ENCODE results near the gene GSTT2B. TPM values are rescaled to one million over a fixed set of nuclear protein-coding genes. Genes with fewer than 3 reads are reported as not detected.
"Not testable (repeated sequence)": the region's sequence is repeated elsewhere in the genome, so short reads cannot be mapped to it uniquely, and the experiment has no call there.

The GSTT2B gene
- 1.2 TPM in 2 replicates for total RNA-seq (2014; rRNA removed; shearing (Covaris generic))
- polyA plus RNA-seq (2015; cell fraction: cytosol; rRNA removed), result 0.81 and 3.0 TPM in 2 replicates
- polyA plus RNA-seq (2015; cell fraction: nucleus; rRNA removed), result 11.3 and 16.6 TPM in 2 replicates

- DNase-seq (ENCODE audit: low read depth, low spot score); in situ Hi-C loops (cut with HindIII; ENCODE audit: low pct_unique_long_range_greater_than_20kb, low sequenced_read_pairs): not testable (repeated sequence)
Measured at GRCh38 chr22:23961084-23961771, at the start of gene GSTT2B. GSTT2B (minus strand) TSS chr22:23961195; CDS start chr22:23961131, 64 bp downstream.

DNA sequence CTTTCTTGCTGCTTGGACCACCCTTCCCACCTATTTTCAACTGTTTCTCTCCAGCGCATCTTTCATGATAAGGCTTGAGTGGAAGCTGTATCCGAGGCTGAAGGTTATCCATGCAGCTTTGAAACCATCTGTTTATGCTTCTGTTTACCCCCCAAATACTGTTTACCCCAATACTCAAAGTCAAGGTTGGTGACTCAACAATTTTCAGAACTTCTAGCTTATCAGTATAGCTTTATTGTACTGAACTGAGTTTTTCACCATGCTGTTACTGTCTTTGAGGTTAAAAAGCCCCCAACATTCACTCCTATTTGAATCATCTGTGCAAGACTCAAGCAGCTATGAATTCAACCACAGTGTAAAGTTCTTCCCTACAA is 49.0 kb upstream of the GSTT2B start:
- in situ Hi-C loops (cut with HindIII; ENCODE audit: low pct_unique_long_range_greater_than_20kb, low sequenced_read_pairs), result no loop called here
- DNase-seq (ENCODE audit: low read depth, low spot score), result no peak

DNA sequence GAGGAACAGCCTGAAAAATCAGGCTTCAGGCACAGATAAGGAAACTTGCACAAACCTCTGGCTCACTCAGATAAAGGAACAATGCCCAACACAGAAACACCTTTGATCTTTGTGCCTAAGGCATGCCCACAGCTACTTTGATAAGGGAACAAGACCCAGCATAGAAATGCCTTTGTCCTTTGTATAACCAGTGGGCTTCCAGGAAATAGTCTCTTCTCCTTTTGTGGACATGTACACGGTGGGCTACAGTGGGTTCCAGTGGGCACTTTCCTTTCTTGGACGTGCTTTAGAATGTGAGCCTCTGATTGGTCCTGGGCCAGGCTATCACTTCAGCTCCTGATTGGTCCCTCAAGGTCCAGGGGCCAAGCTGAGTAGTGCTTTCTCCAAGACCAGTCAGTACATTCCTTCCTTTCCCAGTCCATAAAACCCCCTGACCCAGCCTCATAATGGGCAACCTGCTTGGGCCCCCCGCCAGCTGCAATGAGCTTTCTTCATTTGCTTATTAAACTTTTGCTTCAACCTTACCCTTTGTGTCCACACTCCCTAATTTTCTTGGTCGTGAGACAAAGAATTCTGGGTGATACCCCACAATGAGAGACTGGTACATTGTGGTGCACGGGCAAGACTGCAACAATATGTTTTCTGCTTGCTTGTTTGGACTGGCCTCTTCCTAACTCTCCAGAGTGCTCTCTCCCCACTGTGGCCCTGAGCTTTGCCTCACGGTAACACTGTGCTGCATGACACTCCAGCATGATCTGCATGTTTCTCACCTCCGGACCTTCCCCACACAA is 48.4 kb upstream of the GSTT2B start:
- DNase-seq (ENCODE audit: low read depth, low spot score), result no peak
- in situ Hi-C loops (cut with HindIII; ENCODE audit: low pct_unique_long_range_greater_than_20kb, low sequenced_read_pairs), result no loop called here

GRCh38 chr22:24008381-24009226 is 47.6 kb upstream of the GSTT2B start:
- in situ Hi-C loops (cut with HindIII; ENCODE audit: low pct_unique_long_range_greater_than_20kb, low sequenced_read_pairs), result no loop called here
- no peak for DNase-seq (ENCODE audit: low read depth, low spot score)

DNA sequence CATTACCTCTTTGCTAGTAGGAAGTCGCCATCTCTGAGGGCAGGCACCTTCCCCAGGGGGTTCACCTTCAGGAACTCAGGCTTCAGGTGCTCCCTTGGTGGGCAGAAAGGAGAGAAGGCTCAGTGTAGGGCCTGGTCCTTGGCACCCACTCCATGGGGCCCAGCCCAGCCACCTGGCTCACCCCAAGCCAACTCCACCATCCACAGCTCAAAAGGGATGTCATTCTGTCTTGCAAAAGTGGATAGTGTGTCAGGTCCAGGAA is 47.0 kb upstream of the GSTT2B start:
- DNase-seq (ENCODE audit: low read depth, low spot score), result no peak
- in situ Hi-C loops (cut with HindIII; ENCODE audit: low pct_unique_long_range_greater_than_20kb, low sequenced_read_pairs), result no loop called here

GRCh38 chr22:24007253-24008021 is 46.4 kb upstream of the GSTT2B start:
- no peak for DNase-seq (ENCODE audit: low read depth, low spot score)
- in situ Hi-C loops (cut with HindIII; ENCODE audit: low pct_unique_long_range_greater_than_20kb, low sequenced_read_pairs), result no loop called here

DNA sequence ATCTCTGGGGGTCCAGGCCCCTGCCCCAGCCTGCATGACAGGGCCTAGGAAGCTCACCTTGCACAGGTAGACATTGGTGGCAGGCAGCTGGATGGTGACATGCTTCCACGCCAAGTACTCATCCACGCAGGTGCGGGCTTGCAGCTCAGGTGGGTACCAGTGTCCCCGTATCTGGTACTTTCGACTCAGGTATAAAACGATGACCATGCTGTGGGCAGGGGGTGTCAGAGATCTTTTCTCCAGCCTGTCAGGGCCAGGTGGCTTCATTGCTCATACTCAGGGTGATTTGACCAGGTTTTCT is 45.9 kb upstream of the GSTT2B start:
- in situ Hi-C loops (cut with HindIII; ENCODE audit: low pct_unique_long_range_greater_than_20kb, low sequenced_read_pairs), result no loop called here
- no peak for DNase-seq (ENCODE audit: low read depth, low spot score)

DNA sequence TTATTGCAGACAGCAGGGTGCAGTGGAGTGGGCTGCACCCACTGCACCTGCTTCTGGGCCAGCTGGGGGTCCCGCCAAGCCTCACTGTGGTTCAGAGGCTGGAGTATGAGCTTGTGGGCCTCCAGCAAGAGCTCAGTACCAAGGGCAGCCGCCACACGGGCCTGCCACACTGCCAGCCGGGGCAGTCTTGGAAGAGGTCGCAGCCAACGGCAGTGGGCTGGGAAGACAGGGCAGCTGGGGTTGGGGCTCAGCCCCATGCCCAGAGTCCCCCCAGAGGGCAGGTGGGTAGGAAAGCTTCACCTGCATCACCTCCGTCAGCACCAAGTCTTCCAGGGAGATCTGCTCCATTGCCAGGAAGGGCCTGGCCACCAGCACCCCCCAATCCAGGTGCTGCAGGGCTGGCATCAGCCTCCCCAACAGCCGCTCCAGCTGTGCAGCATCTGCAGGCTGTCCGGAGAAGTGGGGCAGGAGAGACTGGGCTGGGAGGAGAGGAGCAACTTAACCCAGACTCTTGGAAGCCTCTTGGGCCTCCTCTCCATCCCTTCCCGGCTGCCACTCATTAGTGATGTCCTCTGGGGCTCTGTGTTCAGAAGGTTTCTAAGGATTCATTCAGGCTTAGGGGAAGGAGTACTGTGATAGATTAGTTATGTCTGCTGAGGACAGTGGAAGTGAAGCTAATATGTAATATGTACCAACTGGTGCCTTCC is 45.4 kb upstream of the GSTT2B start:
- in situ Hi-C loops (cut with HindIII; ENCODE audit: low pct_unique_long_range_greater_than_20kb, low sequenced_read_pairs), result no loop called here
- DNase-seq (ENCODE audit: low read depth, low spot score), result no peak

DNA sequence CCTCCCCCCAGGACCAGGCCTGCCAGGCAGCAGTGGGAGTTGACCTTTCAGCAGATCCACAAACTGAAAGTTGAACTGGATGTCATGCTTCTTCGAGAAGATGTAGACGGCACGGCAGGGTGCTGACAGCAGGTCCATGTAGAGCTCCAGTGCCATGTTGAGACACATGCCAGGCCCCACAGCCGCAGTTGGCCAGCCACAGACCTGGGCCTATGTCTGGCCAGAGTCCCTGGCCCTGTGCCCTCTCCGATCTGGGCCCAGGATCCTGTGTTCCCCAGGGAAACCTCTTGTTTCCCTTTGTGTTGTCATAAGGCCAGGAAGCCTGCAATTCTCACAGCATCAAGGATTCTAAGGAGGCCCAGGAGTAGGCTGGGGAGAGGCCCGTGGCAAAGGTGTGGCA is 44.2 kb upstream of the GSTT2B start, which contains the start of gene GSTT4:
GSTT4 (minus strand) TSS at position 253 of the 400 bp plus-strand sequence; CDS start at position 156, 97 bp downstream.
- in situ Hi-C loops (cut with HindIII; ENCODE audit: low pct_unique_long_range_greater_than_20kb, low sequenced_read_pairs), result no loop called here
- DNase-seq (ENCODE audit: low read depth, low spot score), result no peak

DNA sequence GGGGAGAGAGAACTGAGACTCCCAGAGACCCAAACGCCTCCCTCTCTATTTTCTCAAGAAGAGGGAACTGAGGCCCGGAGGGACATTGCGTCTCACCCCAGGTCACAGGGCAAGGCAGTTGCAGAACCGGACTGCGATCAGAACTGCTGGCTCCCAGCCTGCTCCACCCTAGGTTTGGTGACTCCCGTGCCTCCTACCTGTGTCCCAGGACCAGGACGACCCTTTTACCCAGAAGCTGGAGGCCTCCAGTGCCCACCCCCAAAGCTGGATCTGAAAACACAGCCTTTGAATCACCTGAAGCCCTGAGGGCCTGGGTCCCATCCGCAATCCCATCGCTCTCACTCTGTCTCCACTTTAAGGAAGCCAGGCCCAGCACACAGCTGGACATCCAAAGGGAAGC is 42.9 kb upstream of the GSTT2B start:
- in situ Hi-C loops (cut with HindIII; ENCODE audit: low pct_unique_long_range_greater_than_20kb, low sequenced_read_pairs), result no loop called here

GRCh38 chr22:24002851-24003250 is 41.9 kb upstream of the GSTT2B start:
- in situ Hi-C loops (cut with HindIII; ENCODE audit: low pct_unique_long_range_greater_than_20kb, low sequenced_read_pairs), result no loop called here
- DNase-seq (ENCODE audit: low read depth, low spot score), result no peak

More for the DNA sequence above, 42.9 kb upstream of the GSTT2B start:
- no peak for DNase-seq (ENCODE audit: low read depth, low spot score)

GRCh38 chr22:24002272-24002671 is 41.3 kb upstream of the GSTT2B start:
- DNase-seq (ENCODE audit: low read depth, low spot score), result no peak
- in situ Hi-C loops (cut with HindIII; ENCODE audit: low pct_unique_long_range_greater_than_20kb, low sequenced_read_pairs), result no loop called here

DNA sequence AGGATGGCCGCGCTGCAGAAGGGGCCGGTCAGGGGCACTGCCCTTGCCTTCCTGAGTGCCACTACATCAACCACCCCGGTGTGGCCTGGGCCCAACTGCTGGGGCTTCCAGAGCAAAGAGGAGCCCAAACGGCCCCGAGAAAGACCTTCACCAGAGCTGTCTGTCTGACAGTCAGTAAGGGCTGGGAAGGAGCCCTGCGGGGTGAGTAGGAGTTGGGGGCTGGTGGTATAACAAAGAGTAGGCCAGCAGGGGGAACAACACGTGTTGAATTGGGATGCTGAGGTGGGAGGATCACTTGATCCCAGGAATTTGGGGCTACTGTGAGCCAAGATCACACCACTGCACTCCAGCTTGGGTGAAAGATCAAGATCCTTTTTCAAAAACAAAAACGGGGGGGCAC is 40.3 kb upstream of the GSTT2B start:
- no peak for DNase-seq (ENCODE audit: low read depth, low spot score)
- in situ Hi-C loops (cut with HindIII; ENCODE audit: low pct_unique_long_range_greater_than_20kb, low sequenced_read_pairs), result no loop called here

DNA sequence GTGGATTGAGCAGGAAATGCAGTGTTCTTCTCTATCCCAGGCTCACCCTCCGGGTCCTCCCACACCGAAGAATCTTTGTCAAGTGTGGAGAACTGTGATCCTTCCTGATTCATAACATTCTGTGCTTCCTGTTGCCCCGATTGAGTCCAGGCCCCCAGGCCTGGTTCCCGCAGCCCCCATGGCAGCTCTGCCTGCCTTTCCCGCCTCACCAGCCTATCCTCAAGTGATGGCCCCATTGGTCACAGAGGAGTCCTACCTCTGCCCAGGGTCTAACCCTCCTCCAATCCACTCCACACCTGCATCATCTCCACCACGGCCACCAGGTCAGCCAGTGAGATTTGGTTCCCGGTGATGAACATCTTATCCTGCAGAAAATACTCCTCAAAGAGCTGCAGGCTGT is 38.8 kb upstream of the GSTT2B start:
- DNase-seq (ENCODE audit: low read depth, low spot score); in situ Hi-C loops (cut with HindIII; ENCODE audit: low pct_unique_long_range_greater_than_20kb, low sequenced_read_pairs): not testable (repeated sequence)

DNA sequence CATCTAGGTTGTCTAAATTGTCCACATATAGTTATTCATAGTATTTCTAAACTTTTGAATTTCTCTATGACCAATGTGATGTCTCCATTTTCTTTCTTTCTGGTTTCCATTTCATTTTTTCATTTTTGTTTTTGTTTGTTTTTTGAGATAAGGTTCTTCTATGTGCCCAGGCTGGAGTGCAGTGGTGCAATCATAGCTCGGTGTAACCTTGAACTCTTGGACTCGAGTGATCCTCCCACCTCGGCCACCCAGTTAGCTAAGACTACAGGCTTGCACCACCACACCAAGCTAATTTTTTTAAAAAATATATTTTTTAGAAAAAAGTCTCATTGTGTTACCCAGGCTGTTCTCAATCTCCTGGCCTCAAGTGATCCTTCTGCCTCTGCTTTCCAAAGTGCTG is 36.1 kb upstream of the GSTT2B start:
- in situ Hi-C loops (cut with HindIII; ENCODE audit: low pct_unique_long_range_greater_than_20kb, low sequenced_read_pairs), result no loop called here
- DNase-seq (ENCODE audit: low read depth, low spot score), result no peak

DNA sequence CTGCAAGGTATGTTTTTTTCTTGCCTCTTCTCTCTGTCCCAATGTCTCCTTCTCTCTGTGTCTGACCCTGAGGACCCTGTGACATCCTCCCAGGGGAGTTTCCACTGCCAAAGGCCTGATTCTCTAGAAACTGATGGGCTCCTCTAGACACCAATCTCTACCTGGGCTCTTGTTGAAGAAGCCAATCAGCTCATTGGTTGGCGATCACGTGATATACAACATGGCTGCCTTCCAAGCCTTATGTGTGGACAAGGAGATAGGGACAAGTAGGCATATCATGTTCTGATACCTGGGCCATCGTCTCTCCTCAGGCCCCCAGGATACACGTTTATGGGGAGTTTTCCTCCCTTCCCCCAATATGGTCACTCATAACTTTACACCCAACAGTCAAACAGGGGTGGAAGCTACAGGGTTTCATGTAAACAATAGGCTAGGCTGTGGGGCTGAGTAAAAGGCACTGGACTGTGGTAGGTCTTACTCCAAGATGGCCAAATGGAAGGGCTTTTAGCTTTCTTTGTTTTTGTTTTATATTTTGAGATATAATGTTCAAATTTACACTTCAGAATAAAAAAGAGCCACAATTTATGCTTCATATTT is 32.7 kb upstream of the GSTT2B start:
- DNase-seq (ENCODE audit: low read depth, low spot score); in situ Hi-C loops (cut with HindIII; ENCODE audit: low pct_unique_long_range_greater_than_20kb, low sequenced_read_pairs): not testable (repeated sequence)

GRCh38 chr22:23993080-23993479 is 32.1 kb upstream of the GSTT2B start:
- in situ Hi-C loops (cut with HindIII; ENCODE audit: low pct_unique_long_range_greater_than_20kb, low sequenced_read_pairs); DNase-seq (ENCODE audit: low read depth, low spot score): not testable (repeated sequence)
